Activated naive CD8-positive, alpha-beta T cell (primary cell): Measurements from ENCODE around the gene SORCS2.

Experiments
- H3K27ac Mint-ChIP-seq: one replicate; pipeline ENCODE4 v1.8.0; 2021; ENCODE audit warnings: mixed read lengths
- H3K27me3 Mint-ChIP-seq: one replicate; pipeline ENCODE4 v1.8.0; 2021; ENCODE audit warnings: mixed read lengths
- H3K36me3 Mint-ChIP-seq: one replicate; pipeline ENCODE4 v1.8.0; 2021; ENCODE audit warnings: mixed read lengths
- H3K4me1 Mint-ChIP-seq: one replicate; pipeline ENCODE4 v1.8.0; 2021; ENCODE audit warnings: low read depth, mixed read lengths
- H3K4me3 Mint-ChIP-seq: one replicate; pipeline ENCODE4 v1.8.0; 2021; ENCODE audit warnings: mild to moderate bottlenecking, mixed read lengths
- H3K9me3 Mint-ChIP-seq: one replicate; pipeline ENCODE4 v1.8.0; 2021; ENCODE audit warnings: low read depth, mixed read lengths

The SORCS2 gene

DNA sequence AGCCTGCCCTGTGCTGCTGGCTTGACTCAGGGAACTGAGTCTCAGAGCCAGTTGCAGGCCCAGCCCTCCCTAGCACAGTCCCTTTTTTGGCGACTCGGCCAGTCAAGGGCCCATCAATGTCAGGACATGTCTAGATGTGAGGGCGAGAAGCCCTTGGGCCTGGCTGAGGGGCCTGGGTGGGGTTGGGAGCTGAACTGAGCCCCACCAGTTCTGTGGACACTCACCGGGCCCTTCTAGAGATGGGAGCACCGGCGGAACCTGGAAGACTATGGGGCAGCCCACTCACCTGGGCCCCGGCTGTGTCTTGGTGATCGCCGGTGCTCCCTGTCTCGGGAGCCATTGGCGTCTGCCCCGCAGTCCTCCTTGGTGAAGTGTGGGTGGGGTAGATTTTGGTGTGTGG, 501.4 kb downstream of the SORCS2 start:
- Mint-ChIP-seq H3K9me3 (no peaks in the 10 kb centered on the region), H3K27me3 (peaks cover 2% of the 10 kb centered on the region), H3K36me3 (no peaks in the 10 kb centered on the region), H3K4me1 (no peaks in the 10 kb centered on the region), H3K4me3 (no peak overlapping the region), H3K27ac (no peak overlapping the region)

- H3K27me3 Mint-ChIP-seq = peaks cover 2% of the 10 kb centered on the region
- no peak overlapping the region for H3K4me3 Mint-ChIP-seq
- no peaks in the 10 kb centered on the region for H3K4me1 Mint-ChIP-seq
- H3K9me3 Mint-ChIP-seq = no peaks in the 10 kb centered on the region
- no peaks in the 10 kb centered on the region for H3K36me3 Mint-ChIP-seq
- no peak overlapping the region for H3K27ac Mint-ChIP-seq
Observed at GRCh38 chr4:7694324-7694723, 502.0 kb downstream of the SORCS2 start.

- Mint-ChIP-seq H3K4me3 (no peak overlapping the region), H3K9me3 (no peaks in the 10 kb centered on the region), H3K27me3 (peaks cover 2% of the 10 kb centered on the region), H3K4me1 (no peaks in the 10 kb centered on the region), H3K27ac (no peak overlapping the region), H3K36me3 (no peaks in the 10 kb centered on the region)
Observed at GRCh38 chr4:7697343-7697742, 505.0 kb downstream of the SORCS2 start.

- Mint-ChIP-seq H3K27me3 (peaks cover 2% of the 10 kb centered on the region), H3K27ac (no peak overlapping the region), H3K36me3 (no peaks in the 10 kb centered on the region), H3K9me3 (no peaks in the 10 kb centered on the region), H3K4me1 (no peaks in the 10 kb centered on the region), H3K4me3 (no peak overlapping the region)
Observed at GRCh38 chr4:7697821-7698220, 505.5 kb downstream of the SORCS2 start.

- H3K27me3 Mint-ChIP-seq = peaks cover 2% of the 10 kb centered on the region
- H3K9me3 Mint-ChIP-seq = no peaks in the 10 kb centered on the region
- no peaks in the 10 kb centered on the region for H3K4me1 Mint-ChIP-seq
- no peaks in the 10 kb centered on the region for H3K36me3 Mint-ChIP-seq
- no peak overlapping the region for H3K4me3 Mint-ChIP-seq
- no peak overlapping the region for H3K27ac Mint-ChIP-seq
Observed at GRCh38 chr4:7698584-7698983, 506.2 kb downstream of the SORCS2 start.

GRCh38 chr4:7699031-7699430, 506.7 kb downstream of the SORCS2 start:
- H3K9me3 Mint-ChIP-seq = no peaks in the 10 kb centered on the region
- H3K4me3 Mint-ChIP-seq = no peak overlapping the region
- no peaks in the 10 kb centered on the region for H3K4me1 Mint-ChIP-seq
- H3K36me3 Mint-ChIP-seq = no peaks in the 10 kb centered on the region
- peaks cover 2% of the 10 kb centered on the region for H3K27me3 Mint-ChIP-seq
- H3K27ac Mint-ChIP-seq = no peak overlapping the region

- Mint-ChIP-seq H3K9me3 (no peaks in the 10 kb centered on the region), H3K36me3 (no peaks in the 10 kb centered on the region), H3K4me3 (no peak overlapping the region), H3K4me1 (no peaks in the 10 kb centered on the region), H3K27ac (no peak overlapping the region), H3K27me3 (peaks cover 2% of the 10 kb centered on the region)
Observed at GRCh38 chr4:7699825-7700224, 507.5 kb downstream of the SORCS2 start.

DNA sequence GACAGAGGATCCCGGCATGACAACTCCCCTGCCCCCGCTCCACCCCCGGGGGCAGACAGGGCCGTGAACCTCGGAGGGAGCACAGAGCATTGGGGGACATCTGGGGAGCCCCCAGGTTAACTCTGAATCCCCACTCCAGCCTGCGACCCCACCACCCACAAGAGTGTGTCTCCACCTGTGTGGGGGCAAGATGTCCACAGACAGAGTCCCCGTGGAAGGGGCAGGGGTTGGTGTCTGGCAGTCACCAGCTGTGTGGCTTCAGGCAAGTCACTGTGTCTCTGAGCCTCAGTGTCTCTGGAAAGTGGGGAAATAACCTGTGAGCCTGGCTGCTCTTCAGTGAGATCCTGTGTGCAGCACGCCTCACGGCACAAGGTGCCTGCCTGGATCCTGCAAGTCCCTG, 508.3 kb downstream of the SORCS2 start:
- H3K27me3 Mint-ChIP-seq = peaks cover 2% of the 10 kb centered on the region
- no peaks in the 10 kb centered on the region for H3K9me3 Mint-ChIP-seq
- H3K4me3 Mint-ChIP-seq = no peak overlapping the region
- no peaks in the 10 kb centered on the region for H3K36me3 Mint-ChIP-seq
- H3K27ac Mint-ChIP-seq = no peak overlapping the region
- no peaks in the 10 kb centered on the region for H3K4me1 Mint-ChIP-seq

DNA sequence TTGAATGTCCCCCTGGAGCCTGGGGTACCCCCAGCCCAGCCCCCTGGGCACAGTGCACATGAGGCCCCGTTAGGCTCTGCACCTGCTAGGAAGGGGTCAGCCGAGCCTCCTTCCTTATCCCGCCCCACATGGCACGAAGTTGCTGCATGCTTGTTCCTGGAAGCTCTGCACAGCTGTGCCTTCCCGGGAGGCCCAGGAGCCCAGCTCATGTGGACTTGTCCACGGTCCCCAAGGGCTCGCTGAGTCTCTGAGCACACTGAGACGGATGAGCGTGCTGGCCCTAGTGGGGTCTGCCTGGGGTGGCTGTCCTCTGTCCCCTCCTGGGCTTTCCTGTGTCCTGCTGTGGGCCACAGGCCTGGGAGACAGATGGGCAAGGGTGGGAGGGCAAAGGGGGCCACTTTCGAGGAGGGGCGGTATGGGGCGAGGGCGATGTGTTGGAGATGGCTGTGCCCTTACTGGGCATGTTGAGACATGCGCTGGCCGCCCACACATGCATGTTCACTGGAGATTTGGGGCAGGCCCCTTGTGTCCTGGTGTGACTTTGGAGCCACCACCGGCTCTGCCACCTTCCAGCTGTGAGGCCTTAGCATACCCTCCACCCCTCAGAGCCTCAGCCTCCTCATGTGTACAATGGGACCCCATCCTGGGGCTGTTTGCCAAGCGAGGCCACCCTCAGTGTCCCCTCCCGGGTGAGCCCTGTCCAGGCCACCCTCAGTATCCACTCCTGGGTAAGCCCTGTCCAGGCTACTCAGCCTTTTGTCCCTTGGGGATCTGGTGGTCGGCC, 509.7 kb downstream of the SORCS2 start:
- H3K4me3 Mint-ChIP-seq = no peak overlapping the region
- peaks cover 2% of the 10 kb centered on the region for H3K27me3 Mint-ChIP-seq
- no peak overlapping the region for H3K27ac Mint-ChIP-seq
- H3K4me1 Mint-ChIP-seq = no peaks in the 10 kb centered on the region
- H3K36me3 Mint-ChIP-seq = no peaks in the 10 kb centered on the region
- no peaks in the 10 kb centered on the region for H3K9me3 Mint-ChIP-seq

DNA sequence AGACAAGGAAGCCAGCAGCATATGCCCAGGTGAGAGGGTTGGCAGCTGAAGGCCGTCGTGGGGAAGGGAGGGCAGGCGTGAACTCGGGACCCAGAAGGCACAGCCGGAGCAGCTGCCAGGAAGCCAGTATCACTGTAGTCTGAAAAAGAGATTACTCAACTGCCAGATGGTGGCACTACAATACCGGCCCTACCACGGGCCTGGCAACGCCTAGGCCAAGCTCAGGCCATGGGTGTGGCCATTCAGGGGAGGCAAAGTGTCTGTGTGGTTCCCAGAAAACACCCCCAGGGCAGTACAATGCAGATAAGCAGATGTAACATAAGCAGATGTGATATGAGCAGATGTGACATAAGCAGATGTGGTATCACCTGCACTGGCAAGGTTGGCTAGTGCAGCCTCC, 511.4 kb downstream of the SORCS2 start:
- Mint-ChIP-seq H3K4me1 (no peaks in the 10 kb centered on the region), H3K36me3 (no peaks in the 10 kb centered on the region), H3K27me3 (no peaks in the 10 kb centered on the region), H3K4me3 (no peak overlapping the region), H3K9me3 (no peaks in the 10 kb centered on the region), H3K27ac (no peak overlapping the region)

GRCh38 chr4:7704091-7704490, 511.8 kb downstream of the SORCS2 start:
- no peak overlapping the region for H3K4me3 Mint-ChIP-seq
- no peaks in the 10 kb centered on the region for H3K36me3 Mint-ChIP-seq

GRCh38 chr4:7704625-7705024, 512.3 kb downstream of the SORCS2 start:
- Mint-ChIP-seq H3K9me3 (no peaks in the 10 kb centered on the region), H3K4me1 (no peaks in the 10 kb centered on the region), H3K27me3 (no peaks in the 10 kb centered on the region), H3K36me3 (no peaks in the 10 kb centered on the region), H3K4me3 (no peak overlapping the region), H3K27ac (no peak overlapping the region)

More at GRCh38 chr4:7704091-7704490, 511.8 kb downstream of the SORCS2 start:
- no peaks in the 10 kb centered on the region for H3K27me3 Mint-ChIP-seq
- H3K27ac Mint-ChIP-seq = no peak overlapping the region
- no peaks in the 10 kb centered on the region for H3K4me1 Mint-ChIP-seq
- H3K9me3 Mint-ChIP-seq = no peaks in the 10 kb centered on the region

GRCh38 chr4:7705062-7705461, 512.7 kb downstream of the SORCS2 start:
- H3K4me1 Mint-ChIP-seq = no peaks in the 10 kb centered on the region
- H3K27me3 Mint-ChIP-seq = no peaks in the 10 kb centered on the region
- H3K4me3 Mint-ChIP-seq = no peak overlapping the region
- no peak overlapping the region for H3K27ac Mint-ChIP-seq
- H3K36me3 Mint-ChIP-seq = no peaks in the 10 kb centered on the region
- no peaks in the 10 kb centered on the region for H3K9me3 Mint-ChIP-seq

- H3K4me3 Mint-ChIP-seq = no peak overlapping the region
- H3K27ac Mint-ChIP-seq = no peak overlapping the region
- H3K27me3 Mint-ChIP-seq = no peaks in the 10 kb centered on the region
- H3K9me3 Mint-ChIP-seq = no peaks in the 10 kb centered on the region
- H3K36me3 Mint-ChIP-seq = no peaks in the 10 kb centered on the region
- H3K4me1 Mint-ChIP-seq = no peaks in the 10 kb centered on the region
Observed at GRCh38 chr4:7705593-7705992, 513.3 kb downstream of the SORCS2 start.

GRCh38 chr4:7708238-7708637, 515.9 kb downstream of the SORCS2 start:
- no peaks in the 10 kb centered on the region for H3K27me3 Mint-ChIP-seq
- H3K4me1 Mint-ChIP-seq = no peaks in the 10 kb centered on the region
- H3K9me3 Mint-ChIP-seq = no peaks in the 10 kb centered on the region
- H3K27ac Mint-ChIP-seq = no peak overlapping the region
- no peaks in the 10 kb centered on the region for H3K36me3 Mint-ChIP-seq
- H3K4me3 Mint-ChIP-seq = no peak overlapping the region

- no peak overlapping the region for H3K27ac Mint-ChIP-seq
- no peak overlapping the region for H3K4me3 Mint-ChIP-seq
- H3K36me3 Mint-ChIP-seq = no peaks in the 10 kb centered on the region
- H3K4me1 Mint-ChIP-seq = no peaks in the 10 kb centered on the region
- no peaks in the 10 kb centered on the region for H3K27me3 Mint-ChIP-seq
- no peaks in the 10 kb centered on the region for H3K9me3 Mint-ChIP-seq
Observed at GRCh38 chr4:7708981-7709380, 516.6 kb downstream of the SORCS2 start.
